Measurements from ENCODE around the gene FAM120A.

FAM120A gene

DNA sequence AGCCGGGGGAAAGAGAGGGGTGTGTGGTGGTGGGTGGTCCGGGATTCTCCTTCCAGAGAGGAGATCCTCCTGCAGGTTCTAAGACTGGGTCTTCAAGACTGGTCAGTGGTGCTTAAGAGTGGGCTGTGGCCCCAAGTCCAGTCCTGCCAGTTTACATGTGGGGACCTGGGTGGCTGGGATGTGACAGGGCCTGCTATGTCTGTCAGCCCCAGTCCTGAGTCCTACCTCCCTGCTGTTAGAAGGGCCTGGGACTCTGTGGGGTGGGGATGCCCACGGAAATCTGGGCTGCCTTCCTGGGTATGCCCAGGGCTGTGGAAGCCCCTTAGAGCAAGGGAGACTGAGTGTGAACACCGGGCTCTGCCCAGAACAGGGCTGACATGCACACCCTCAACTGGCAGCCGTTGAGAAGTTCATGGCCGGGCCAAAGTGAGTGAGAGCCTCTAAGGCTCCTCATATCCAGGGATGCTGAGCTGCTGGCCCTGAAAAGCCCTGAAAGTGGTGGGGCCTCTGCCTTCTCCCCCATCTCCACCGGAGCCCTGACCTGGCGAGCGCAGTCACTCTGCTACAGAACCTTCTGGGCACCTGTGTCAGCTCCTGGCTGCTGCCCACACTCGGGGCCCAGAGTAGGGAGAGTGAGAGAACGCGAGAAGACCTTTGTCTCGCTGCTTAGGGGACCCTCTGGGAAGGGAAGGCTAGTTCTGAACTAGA lies 126.6 kb downstream of the FAM120A start:
- no peak for DNase-seq (ENCODE audit: low read depth)

DNA sequence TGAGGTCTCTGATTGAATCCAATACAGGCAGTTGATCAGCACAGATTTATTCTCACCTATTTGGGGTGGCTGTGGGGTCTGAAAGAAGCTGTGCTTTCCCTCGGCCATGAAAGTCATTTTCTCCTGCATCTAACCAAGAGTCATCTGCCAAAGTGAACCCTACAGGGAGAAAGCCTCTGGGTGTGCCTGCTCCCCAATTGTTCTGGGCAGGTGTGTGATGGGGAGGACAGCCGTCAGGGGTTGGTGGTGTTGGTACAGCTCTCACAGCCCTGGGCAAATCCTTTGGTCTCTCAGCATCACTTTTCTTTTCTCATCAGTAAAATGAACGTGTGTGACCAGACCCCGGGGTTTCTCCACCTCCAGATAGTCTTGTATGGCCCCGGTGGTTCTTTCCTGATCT lies 127.4 kb downstream of the FAM120A start:
- DNase-seq (ENCODE audit: low read depth): no peak

DNA sequence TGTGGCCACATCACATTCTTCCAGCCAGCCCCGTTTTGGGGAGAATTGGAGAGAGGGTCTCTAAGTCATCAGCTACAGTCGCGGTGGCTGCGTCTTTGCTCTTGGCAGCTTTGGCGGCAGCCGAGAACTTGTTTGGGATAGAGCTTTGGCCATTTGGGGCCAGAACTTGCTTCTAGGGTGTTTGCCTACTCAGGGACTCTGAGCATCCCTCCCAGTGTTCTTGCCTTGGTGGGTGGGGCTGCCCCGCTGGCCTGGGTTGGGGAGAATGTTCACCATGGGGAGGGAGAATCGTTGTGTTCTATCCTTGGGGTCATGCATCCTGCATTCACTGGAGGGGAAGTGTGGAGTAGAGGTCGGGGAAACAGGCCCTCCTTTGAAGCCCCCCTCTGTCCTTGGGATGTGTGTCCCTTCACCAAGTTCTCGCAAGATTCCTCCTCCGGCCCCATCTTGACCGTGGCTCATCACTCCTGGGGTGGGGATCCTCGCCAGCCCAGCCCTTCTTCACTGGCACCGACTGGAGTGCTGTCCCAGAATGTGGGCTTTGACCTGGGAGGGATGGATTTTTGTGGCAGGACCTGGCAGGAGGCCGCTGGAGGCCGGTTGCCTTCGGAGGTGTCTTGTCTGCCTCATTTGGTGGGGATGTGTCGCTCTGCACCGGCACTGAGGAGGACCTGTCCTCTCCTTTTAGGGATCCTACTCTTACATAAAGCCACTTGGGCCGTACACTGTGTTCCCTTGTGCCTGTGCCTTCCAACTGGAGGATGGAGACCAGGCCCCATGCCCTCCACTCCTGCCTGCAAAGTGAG lies 128.4 kb downstream of the FAM120A start:
- no peak for DNase-seq (ENCODE audit: low read depth)

DNA sequence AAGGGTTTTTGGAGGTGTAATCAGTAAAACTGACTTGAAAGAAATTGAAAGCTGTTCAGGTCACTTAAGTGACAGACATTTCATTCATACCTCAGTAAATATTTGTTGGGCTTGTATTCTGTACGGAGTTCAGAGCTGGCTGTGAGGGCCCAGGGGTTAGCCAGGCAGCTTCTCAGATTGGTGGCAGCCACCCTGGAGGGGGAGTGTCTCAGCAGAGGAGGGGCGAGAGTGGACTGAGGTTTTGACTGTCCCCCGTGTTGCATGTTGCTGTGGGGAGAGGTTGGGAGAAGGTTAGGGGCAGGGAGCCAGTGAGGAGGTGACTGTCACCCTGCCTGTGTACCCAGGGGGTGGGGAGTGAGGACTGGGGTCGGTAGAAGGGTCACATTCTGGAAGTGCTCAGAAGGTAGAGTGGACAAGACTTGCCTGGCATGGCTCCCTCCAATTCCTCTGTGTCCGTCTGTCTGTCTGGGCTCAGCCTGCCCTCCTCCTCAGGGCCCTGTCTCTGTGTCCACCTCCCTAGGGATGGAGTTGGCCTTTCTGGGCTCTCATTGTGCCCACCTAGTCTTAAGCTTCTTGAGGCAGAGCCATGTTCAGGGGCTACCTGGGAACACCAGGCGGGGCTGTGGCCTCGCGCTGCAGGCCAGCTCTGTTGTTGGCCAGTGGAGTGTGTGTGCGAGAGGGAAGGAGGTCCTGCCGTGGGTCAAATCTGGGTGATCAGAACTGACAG lies 129.3 kb downstream of the FAM120A start:
- DNase-seq (ENCODE audit: low read depth): no peak

DNA sequence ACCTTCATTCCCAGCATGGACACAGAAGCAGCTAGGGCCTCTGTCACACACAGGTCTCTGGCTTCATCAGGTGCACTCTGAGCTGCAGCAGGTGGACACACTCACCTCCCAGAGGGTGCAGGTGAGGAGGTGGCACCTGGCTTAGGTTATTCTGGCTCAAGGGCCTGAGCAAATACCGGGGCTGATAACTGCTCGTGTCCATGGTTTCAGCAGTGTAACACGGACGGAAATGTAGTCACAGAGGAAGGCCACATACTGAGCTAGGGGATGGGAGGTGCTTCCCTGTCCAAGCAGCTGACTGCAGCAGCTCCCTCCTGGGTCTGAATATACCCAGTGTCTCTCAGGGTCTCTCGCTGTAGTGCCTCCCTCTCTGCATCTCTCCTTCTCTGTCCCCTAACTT lies 130.6 kb downstream of the FAM120A start:
- DNase-seq (ENCODE audit: low read depth): no peak

DNA sequence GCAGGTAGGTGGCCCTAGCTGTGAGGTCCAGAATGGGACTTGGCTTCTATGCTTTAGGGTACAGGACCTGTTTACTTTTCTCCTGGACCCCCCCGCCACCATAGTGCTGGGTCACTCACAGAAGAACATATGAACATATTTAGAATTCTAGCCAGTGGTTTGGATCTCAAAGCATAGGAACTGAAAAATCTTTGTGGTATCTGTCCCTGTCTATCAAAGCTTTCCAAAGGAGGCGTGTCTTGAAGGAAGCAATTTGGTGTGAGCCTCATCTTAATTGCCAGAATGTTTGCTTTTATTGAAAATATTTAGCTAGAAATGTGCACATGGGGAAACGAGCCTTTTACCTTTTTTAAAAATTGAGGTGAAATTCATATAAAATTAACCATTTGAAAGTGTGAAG lies 131.1 kb downstream of the FAM120A start:
- DNase-seq (ENCODE audit: low read depth): no peak

DNA sequence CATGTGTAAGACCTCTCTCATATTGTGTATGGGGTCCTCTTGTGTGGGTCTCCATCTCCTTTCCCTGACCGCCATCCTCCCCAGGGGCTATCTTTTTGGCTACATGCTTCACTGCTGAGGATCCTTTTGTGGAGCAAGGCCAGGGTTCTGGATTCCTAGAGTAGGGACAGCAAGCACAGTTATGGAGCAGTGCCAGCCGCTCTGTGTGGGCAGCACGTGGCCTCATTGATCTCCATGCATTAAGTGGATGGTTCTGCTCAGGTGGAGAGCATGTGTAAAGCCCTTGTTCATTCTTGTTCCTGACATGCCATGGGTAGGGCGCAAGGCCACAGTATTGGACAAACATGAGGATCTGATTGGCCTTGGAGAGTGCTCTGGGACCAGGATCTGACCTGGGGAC lies 133.8 kb downstream of the FAM120A start:
- no peak for DNase-seq (ENCODE audit: low read depth)

DNA sequence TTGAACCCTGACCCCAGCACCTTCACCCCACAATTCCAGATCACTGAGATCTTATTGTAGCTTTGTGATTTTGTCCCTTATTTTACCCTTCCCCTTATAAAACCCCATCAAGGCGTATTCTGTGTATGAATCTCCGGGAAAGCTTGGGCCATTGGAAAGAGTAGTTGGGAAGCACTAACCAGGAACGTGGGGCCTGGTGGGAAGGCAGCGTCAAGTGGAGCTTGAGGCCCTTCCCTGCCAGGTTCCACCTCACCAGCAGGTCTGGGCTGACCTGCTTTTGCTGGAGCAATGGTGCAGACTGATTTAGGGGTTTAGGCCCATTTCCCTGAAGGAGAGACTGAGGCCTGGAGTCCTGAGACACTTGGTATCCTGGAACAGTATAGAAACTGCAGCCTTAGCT lies 134.2 kb downstream of the FAM120A start:
- no peak for DNase-seq (ENCODE audit: low read depth)

DNA sequence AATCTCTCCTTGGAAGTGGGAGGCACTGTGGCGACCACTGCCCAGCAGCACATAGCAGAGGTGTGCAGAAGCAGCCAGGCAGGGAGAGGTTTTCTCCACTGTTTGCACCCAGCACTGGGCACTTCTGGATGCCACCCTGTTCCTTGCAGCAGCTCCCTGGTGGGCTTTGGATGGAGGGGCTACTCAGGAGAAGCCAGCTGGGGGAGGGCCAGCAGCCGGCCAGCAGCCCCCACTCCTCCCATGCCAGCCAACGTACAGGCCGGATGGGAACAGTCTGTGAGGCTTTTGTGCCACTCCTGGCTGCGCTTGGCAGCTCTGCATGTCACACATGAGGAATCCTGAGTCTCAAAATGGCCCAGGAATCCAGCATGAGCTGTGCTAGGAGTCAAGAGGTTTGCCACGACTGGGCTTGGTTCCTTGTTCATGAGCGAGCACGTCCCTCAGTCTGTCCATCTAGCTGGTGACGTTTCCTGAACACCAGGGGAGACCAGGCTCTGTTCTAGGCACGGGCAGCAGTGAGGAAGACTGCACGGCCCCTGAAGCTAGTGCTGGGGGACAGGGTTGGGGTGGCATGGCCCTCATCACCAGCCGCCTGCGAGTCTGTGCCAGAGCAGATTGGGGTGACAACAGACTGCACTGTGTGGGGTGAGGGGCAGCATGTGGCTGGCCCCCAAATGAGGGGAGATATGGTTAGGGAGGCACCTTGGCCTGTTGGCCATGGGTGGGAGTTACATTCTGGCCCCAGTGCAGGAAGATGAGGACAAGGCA lies 135.0 kb downstream of the FAM120A start:
- DNase-seq (ENCODE audit: low read depth): no peak

DNA sequence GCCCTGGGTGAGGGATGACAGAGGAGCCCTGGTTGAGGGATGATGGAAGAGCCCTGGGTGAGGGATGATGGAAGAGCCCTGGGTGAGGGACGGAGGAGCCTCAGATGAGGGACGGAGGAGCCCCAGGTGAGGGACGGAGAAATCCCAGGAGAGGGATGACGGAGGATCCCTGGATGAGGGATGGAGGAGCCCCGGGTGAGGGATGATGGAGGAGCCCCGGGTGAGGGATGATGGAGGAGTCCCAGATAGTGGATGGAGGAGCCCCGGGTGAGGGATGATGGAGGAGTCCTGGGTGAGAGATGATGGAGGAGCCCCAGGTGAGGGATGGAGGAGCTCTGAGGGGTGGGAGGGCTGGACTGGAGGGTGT lies 135.8 kb downstream of the FAM120A start:
- no peak for DNase-seq (ENCODE audit: low read depth)

DNA sequence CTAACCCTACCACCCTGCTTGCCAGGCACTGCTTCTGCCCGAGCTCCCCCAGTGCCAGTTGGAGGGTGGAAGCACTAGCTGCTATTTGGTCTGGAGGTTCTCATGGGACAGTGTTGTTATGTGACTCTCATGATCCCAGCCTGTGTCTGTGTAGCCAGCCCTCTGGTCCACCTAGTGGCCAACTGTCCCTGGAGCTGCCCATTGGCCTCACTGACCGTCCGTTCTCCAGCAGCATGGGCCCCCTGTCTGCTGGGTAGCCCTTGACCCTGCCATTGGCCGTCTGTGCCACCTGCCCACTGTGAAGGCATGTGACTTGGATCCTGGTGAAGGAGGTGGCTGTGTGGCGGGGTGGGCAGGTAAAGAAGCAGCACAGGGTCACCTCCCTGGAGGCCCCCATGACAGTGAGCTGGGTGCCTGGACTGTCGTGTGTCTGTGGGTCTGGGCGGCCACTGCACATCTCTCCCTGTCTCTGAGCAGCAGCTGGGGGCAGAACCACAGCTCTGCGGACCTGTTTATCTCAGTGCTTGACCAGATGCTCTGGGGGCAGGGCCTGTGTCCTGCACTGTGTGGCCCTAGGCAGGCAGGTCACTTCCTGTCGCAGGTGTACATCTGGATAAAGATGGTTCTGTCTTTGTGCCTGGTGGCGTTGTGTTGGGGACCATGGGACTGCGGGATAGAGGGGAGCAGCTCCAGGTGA lies 136.3 kb downstream of the FAM120A start:
- no peak for DNase-seq (ENCODE audit: low read depth)

DNA sequence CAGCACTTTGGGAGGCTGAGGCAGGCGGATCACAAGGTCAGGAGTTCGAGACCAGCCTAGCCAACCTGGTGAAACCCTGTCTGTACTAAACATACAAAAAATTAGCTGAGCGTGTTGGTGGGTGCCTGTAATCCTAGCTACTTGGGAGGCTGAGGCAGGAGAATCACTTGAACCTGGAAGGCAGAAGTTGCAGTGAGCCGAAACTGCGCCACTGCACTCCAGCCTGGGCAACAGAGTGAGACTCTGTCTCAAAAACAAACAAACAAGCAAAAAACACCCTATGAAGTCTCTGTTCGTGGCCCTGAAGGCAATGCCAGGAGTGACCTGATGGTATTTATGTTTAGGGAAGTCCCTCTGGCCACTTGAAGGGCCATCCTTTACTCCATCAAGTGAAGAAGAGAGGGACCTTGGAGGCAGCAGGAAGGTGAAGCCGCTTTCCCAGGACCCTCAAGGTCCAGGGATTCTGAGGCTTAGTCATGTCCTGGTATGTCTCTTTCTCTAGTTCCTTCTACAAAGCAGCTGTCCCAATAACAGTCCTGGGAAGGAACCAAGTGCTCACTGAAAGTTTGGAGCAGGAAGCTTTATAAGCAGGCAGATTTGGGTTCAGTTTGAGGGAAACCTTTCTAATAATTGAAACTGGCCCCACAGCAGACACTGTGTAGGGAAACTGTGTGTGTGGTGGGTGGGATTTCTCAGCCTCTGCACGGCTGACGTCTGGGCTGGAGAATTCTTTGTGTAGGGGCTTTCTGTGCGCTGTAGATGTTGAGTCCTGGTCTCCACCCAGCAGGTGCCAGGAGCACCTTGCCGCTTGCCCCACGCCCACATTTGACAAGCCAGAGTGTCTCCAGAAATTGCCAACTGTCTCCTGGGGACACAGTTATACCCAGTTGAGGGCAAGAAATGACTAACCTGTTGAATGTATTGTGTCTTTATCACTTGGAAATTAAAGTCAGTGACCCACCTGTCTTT lies 137.4 kb downstream of the FAM120A start:
- DNase-seq (ENCODE audit: low read depth): no peak

DNA sequence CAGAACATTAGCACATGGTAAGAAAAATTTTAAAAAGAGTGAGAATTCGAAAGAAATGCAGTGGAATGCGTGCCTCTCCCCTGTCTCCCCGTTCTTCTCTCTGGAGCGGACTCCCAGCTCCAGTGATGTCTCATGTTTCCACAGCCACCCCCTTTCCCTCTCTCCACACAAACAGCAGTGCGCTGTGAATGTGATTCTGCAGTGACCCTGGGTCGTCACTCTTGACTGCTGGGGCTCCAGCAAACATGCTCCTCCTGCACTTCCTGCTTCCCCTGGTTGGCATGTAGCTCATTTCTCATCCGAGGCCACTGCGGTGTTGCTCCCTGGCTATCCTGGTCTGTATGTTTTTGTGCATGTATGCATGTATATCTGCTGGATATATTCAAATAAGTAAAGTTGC lies 138.2 kb downstream of the FAM120A start:
- DNase-seq (ENCODE audit: low read depth): no peak

DNA sequence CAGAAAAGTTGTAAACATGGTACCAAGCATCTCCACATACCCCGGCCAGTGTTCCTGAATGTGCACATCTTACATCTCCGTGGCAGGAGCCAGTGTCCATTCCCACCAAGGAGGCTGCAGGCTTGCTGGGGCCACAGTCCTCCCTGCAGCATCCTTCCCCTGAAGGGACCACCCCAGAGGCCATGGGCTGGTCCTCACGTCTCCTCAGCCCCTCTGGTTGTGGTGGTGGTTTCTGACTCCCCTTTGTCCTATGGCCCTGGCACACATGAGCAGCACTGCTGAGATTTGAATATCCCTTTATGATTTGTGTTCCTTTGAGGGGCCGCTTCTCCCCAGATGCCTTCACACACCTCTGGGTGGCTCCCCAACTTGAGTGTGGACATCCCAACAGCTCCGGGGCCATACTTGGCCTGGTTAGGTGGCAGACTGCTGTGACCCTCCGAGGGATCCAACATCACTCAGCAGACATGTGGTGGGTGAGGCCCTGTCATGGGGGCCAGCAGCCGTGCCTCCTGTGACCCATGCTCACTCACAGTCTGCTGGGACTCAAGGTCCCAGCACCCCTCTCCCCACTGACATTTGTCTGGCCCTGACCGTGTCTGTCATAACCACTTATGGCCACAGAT lies 139.2 kb downstream of the FAM120A start:
- DNase-seq (ENCODE audit: low read depth): no peak

DNA sequence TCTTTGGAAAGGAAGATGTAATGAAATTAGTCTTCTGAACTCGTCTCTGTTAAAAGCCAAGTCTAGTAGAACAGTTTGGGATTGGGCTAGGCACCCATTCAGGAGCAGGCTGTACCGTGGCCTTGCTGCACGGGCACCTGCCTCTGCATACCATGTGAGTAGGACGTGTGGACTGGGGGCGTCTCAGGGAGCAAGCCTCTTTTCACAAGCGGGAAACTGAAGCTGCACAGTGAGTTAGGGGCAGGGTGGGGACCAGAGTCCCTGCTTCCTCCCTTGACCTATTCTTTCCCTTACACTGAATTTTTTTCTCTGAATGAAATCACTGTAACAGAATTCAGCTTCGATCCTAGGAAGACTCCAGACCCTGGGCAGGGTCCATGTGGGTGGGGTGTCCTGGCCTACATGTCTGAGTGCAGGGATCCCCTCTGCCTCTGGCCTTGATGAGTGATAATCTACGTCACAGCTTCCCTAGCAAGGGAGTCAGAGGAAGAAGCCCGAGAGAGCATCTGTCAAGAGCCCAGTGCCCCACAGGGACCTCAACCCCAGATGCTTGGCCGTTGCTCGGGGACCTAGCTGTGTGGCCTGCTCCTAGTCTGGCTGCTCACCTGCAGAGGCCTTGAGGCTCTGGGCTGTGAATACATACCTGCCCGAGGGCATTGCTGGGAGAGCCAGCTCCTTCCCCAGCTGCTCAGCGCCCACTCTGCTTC lies 140.0 kb downstream of the FAM120A start:
- DNase-seq (ENCODE audit: low read depth): no peak

DNA sequence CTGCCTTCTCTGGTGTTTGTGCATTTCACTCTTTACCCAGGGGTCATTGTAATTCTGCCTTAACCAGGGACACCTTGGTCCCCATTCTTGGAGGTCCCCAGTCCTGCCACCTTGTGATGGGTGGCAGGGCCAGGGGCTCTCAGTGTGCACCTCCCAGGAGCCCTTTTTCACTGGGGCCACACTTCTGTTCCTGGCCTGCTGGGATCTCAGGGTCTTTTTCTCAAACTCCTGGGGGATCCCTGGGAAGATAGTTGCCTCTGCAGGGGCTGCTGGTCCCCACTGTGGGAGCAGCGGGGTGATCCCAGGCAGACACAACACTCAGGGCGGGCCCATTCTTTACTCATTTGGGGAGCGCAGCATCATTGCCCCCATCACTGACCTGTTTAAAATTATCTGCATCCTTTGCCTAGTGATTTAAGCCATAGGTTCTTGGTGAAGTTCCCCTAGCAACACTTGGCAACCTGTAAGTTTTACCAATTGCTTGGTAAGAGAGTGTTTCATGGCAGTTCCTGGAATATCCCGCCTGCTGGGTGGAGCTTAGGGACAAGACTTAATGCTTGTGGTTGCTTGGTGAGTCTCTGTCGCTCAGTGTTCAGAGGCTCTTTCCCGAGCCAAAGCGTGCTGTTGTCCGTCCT lies 140.6 kb downstream of the FAM120A start:
- DNase-seq (ENCODE audit: low read depth): no peak

DNA sequence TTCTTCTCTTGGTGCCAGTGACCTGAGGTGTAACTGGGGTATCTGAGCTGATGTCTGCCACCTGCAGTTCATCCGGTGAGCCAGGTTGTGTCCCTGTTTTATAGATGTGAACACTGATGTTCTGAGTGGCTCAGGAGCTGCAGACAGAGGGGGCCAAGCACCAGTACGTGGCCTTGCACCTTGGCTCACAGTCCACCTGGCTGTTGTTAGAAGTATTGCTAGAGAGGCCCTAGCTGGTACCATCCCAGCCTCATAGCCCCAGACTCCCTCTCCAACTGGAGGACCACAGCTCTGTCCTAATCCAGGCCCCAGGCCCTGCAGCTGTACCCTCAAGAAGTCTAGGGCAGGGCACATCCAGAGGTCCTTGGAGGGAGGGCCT lies 141.1 kb downstream of the FAM120A start:
- no peak for DNase-seq (ENCODE audit: low read depth)

DNA sequence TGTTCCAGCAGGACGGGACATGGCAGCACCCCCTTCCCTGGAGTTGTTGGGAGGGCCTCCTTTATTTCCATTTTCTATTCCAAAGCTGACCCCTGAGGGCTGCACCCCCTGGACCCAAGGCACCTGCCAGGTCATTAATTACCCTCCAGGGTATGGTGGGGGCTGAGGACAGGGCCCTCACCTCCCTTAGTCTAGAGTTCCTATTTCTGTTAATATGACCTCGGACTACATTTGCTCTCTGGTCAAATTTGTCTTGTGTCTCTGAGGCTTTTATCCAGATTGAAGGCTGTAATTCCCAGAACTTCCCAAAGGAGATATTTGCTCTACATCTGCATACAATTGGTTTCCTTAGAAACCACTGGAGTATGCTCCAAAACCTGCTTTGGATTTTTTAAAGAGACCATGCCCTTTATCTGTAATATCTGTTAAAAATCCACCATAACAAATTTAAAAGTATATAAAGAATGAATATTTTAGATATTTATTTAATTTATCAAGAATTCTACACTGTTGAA lies 141.7 kb downstream of the FAM120A start:
- no peak for DNase-seq (ENCODE audit: low read depth)
